Subcutaneous preadipocyte (primary cell): ENCODE results near the gene UQCRQ. TPM values are rescaled to one million over a fixed set of nuclear protein-coding genes. Genes with fewer than 3 reads are reported as not detected.

Source experiments
- small RNA-seq: library from RNA; depleted of rRNA; stranded (forward); fragments of <200 nt; gene quantifications from one replicate; pipeline ENCODE3, GENCODE V24; 2012
- total RNA-seq: library from RNA; depleted of rRNA; stranded (reverse); fragments of >200 nt; gene quantifications from 2 replicates; pipeline ENCODE4 v1.2.3, GENCODE V29; 2012

Gene UQCRQ
- 93.2 and 135 TPM in 2 replicates for total RNA-seq

DNA sequence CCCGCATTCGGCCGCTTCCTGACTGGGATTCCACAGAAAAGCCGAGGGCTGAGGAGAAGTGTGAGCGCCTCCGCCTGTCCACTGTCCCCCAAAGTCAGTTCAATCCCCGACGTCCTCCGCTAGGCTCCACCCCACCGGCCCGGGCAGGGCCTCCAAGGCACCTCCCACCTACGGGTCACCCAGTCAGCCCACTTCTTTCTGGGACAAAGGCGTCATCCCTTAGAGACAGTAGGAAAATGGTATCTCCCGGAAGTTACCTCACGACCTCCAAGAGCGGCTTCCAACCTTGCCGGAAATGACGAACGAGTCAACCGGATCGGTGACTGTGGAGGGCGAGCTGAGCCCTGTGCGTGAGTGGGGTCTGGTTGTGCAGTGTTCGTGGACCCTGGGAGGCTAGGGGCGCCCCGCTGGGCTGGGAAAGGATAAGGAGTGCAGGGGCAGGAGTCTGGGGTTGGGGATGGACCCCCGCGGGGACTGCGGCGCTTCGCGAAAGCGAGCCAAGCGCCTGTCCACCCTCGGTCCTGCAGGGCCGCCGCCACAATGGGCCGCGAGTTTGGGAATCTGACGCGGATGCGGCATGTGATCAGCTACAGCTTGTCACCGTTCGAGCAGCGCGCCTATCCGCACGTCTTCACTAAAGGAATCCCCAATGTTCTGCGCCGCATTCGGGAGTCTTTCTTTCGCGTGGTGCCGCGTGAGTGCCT lies at the start of gene UQCRQ, which contains the start of gene GDF9:
UQCRQ (plus strand) TSS at position 301 of the 704 bp plus-strand sequence; CDS start at position 541, 240 bp downstream.
GDF9 (minus strand) TSS at position 128 of the 704 bp plus-strand sequence. CDS start 1,936 bp downstream, outside the sequence.

DNA sequence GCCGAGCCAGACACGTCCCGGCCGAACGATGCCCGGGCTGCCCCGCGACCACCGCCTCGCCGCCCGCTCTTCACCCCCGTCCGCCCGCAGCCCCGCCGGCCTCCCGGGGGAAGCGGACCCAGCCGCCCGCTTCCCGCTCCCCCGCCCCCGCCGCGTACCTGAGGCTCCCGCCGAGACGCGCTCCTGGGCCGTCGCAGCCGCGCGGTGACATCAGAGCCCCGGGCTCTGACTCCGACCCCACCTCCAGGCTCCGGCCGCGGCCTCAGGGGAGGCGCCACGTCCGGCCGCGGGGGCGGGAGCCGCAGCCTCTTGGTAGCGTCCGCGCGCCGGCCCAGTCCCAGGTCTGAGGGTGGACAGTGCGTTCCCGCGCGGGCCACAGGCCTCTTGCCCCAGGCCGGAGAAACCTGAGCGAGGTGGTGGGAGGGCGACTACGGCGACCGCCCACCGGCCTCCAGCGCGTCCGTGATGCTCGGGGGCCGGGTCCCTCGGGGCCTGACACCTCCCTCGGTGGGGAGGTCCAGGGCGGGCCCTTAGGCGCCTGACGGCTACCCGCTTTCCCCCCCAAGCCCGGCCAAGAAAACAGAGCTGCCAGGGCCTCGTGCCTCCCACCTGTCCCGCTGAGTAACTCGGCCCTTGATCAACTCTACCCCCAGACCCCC lies 35.9 kb upstream of the UQCRQ start, which contains the start of gene SHROOM1:
SHROOM1 (minus strand) TSS at position 212 of the 659 bp plus-strand sequence. CDS start 4,507 bp downstream, outside the sequence.

DNA sequence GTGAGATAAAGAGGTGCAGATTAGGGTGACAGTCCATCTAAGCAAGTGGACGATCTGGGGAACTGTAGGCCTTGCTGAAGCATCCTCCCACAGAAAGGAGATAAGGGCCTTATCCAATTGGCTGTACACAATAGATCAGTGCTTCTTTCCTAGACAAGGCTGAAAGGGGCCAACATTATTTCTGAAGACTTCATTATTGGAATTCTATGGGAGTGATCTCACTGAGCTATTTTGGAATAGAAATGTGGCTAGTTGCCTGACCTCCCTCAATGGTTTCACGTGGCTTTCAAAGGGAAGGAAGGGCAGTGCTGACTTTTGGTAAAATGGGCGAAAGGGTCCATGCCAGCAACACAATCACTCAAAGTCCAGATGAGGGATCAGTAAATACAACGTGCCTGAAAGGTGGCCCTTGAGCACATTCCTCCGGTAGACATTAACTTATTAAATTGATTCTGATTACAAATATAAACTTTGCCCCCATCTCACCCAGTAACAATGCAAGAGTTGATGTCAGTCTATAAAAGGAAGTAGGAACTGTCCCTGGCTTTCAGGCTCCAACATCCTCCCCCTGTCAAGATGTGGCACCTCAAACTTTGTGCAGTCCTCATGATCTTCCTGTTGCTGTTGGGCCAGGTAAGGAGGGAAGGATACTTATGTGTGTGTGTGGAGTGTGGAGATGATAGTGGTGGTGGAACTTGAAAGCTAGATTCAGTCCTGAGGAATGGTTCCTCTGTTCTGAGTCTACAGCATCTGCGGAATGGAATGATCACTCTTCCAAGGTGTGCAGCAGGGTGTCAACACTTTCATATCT lies 6.9 kb downstream of the UQCRQ start, which contains the start of gene LEAP2:
LEAP2 (plus strand) TSS at position 550 of the 811 bp plus-strand sequence; CDS start at position 577, 27 bp downstream.

Small RNA genes lying within 50 kb of the gene (small RNA-seq; reads per million reads assigned to genes)
- not detected for gene RNA5SP192

Other genes with a start within 250 kb of the UQCRQ start
- gene IL13, start 208.5 kb upstream of the UQCRQ start, total RNA-seq: under 0.01 TPM in 1 of 2 replicates, not detected in the other
- not detected in 2 replicates for gene IL4, start 192.7 kb upstream of the UQCRQ start, total RNA-seq
- gene KIF3A, start 129.1 kb upstream of the UQCRQ start, total RNA-seq: 3.7 and 5.9 TPM in 2 replicates
- gene CCNI2, start 119.2 kb upstream of the UQCRQ start, total RNA-seq: not detected in 2 replicates
- gene SEPTIN8, start 89.4 kb upstream of the UQCRQ start, total RNA-seq: 23.9 and 33.2 TPM in 2 replicates
- gene SOWAHA, start 53.3 kb upstream of the UQCRQ start, total RNA-seq: not detected in 2 replicates
- gene SHROOM1, start 36.0 kb upstream of the UQCRQ start, total RNA-seq: 3.3 and 7.8 TPM in 2 replicates
- gene GDF9, start 173 bp upstream of the UQCRQ start, total RNA-seq: 0.20 and 0.37 TPM in 2 replicates
- 0.37 and 0.59 TPM in 2 replicates for gene LEAP2, start 7.0 kb downstream of the UQCRQ start, total RNA-seq
- 41.9 and 56.3 TPM in 2 replicates for gene AFF4, start 97.0 kb downstream of the UQCRQ start, total RNA-seq
- 7.3 and 8.6 TPM in 2 replicates for gene ZCCHC10, start 159.9 kb downstream of the UQCRQ start, total RNA-seq
- 117 and 148 TPM in 2 replicates for gene HSPA4, start 185.4 kb downstream of the UQCRQ start, total RNA-seq